A204.1 (cell line): ENCODE measurements around the gene PTPRD.

Source experiments
- FAIRE-seq: peaks from 2 replicates; lab custom pipeline; 2012; peaks lifted over from hg19 to GRCh38; lab: Jason Lieb, UNC

The PTPRD gene

DNA sequence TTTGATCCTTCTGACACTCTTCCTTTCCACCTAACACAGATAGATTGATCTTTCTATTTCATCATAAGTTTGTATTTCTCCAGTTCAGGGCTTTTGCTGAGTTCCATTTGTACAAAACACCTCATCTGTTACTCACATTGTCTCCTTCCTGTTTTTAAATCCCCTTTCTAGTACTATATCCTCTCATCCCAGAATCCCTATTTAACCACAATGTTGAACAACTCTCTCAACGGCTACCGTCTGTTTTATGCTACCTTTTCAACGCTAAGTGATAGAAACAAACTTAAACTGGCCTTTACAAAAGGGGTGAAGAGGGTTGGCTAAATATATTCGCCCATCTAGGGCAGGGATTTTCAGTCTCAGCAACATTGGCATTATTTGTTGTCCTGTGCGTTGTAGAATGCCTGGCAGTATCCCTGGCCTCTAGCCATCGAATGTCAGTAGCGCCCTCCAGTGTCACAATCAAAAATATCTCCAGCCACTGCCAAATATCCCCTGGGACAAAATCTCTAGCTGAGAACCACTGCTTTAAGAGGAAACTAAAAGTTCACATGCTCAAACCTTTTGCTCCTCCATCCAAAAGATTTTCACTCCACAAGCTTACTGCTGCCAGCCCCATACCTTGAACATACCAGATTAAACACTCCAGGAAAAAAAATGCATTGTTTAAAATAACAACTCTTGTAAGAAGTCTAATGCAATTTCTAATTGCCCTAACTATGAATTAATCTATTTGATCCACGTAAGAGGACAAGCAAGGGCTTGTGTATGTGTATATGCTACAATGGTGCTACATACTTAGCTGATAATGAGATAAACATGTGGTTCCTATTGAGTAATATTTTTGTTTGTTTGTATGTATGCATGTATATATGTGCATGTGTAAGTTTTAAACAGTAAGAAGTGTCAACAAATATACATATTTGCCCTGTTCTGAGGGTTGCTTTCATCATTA, 344.0 kb downstream of the PTPRD start:
- FAIRE-seq: no peak

DNA sequence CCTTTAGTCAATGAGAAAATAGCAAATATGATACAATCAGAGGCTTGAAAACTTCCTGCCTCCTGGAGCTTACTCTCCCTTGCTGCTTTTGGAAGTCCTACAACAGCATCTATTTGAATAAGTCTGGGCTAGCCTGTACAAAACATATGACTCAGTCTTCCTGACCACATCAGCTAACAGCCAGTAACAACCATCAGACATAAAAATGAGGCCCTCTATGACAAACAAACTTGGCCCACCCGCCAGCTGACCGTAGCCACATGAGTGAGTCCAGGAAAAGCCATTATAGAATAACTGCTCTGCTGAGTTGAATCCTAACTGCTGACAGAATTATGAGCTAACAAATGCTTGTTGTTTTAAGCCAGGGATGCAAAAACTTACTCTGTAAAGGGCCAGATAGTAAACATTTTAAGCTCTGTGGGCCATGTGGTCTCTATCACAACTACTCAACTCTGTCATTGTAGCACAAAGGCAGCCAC, 347.6 kb downstream of the PTPRD start:
- no peak for FAIRE-seq

DNA sequence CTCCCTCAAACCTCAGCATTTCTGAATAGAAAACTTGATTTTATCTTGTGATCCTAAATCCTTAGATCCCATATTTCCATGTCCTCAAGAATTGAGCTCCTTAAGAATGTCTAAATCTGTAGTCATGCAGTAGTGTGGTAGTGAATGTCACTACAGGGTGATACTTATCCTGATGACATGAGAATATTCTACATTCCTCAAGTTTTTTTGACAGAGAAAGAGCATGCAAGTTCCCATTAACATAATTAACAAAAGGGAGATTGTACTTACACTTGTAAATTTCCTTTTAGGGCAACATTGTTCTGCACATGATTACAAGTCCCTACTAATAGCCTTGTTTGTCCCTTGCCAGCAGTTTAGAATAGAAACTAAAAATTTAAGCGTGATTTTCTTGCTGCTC, 352.3 kb downstream of the PTPRD start:
- no peak for FAIRE-seq

DNA sequence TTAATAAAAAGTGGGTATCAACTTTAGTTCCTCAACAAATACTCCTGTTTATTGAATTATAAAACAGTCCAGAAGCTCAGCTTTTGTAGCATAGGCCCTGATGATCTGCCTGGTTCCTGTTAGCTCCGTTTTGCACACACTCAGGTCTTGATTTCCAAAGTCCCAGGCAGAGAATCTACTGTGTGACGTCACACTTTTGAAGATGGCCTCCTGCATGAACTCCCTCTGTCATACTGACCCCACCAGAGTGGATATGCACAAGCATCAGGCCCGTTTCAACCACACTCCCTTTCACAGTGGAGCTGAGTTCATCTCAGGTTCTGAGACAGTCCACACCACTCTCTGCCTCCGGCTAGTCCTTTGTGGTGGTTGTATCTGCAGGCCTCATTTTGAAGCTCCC, 353.1 kb downstream of the PTPRD start:
- FAIRE-seq: no peak

DNA sequence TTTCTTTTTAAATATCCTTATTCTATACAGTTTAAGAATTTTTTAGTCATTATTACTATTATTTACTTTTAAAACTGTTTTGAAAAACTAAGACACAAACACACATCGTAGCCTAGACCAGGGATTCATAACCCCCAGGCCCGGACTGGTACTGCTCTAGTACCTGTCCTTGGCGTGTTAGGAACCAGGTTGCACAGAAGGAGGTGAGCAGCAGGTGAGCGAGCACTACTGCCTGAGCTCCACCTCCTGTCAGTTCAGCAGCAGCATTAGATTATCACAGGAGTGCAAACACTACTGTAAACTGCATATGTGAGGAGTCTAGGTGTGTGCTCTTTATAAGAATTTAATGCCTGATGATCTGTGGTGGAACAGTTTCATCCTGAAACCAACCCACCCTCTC, 357.0 kb downstream of the PTPRD start:
- FAIRE-seq: no peak

DNA sequence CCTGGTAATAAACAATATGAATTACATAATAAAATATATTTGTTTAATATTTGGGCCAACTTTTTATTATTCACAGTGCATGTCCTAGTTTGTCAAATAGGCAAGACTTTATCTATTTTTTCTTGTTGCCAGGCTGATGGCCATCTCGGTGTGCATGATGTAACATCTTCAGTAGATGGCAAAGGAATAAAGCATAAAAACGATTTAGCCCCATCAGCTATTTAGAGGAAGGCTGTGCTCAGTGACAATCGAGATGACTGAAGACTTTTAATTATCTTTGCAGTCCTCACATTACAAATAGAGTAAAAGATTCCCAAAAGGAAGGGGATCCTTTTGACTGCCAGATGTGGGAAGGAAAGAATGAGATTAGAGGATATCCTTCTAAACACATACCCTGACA, 358.5 kb downstream of the PTPRD start:
- no peak for FAIRE-seq

DNA sequence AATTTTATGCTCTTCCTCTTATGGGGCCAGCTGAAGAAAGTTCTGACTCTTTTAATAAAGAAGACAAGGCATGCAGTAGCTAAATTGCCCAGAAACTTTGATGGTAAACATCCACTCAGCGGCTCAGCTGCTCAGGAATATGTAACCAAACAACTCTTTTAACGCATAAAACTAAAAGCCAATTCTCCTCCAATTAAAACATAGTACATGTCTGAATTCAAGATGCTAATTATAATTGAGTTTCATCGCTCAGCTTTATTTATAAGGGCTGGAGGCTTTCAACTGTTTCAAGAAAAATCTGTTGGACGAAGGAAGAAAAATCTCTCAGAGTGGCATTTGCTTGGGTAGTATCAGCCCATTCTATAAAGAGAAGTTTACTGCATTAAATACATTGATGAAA, 359.5 kb downstream of the PTPRD start:
- no peak for FAIRE-seq

DNA sequence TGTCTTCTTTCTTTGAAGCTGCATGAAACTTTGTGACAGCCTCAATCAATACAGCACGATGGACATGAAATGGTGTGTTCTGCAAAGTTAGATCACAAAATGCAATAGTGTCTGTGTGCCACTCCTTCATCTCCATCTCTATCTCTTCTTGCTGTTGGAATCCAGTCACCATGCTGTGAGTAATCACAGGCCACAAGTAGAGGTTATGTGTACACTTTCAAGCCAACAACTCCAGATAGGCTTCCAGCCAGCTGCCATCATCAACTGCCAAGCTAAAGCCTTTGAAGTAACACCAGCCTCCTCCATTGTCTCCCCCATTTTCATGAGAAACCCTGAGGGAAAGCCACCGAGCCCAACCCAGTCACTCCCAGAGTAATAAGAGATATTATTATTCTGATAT, 360.6 kb downstream of the PTPRD start:
- FAIRE-seq: no peak

DNA sequence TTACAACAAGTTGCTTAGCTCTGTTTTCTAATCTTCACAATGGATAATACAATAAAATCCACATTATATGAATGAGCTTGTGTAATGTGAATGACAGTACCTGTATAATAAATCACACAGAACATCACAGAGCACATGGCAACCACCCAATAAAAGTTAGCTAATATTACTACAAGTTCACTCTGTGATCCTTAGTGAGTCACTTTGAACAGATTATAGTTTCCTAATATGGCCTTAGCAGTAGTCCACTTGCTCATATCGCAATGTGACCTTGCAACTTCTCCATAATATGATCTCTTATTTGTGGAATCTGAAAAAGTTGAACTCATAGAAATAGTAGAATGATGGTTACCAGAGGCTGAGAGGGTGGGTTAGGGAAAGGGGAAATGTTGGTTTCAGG, 361.3 kb downstream of the PTPRD start:
- FAIRE-seq: no peak

DNA sequence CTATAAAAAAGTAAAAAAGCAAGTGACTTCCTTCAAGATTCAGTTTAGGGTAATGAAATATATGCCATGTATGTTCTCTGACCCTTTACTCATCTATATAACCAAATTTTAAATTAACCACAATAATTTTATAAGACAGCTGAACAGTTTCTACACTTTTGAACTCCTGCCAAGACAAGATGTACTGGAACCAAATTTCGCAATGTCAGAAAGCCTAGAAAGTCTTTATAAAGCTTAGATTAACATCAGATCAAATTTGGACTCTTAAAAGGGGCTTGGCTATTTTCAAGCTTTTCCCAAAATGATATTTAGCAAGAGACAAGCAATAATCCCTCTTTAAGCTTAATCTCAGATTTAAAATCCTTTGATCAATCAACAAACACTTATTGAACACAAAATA, 362.6 kb downstream of the PTPRD start:
- FAIRE-seq: no peak

DNA sequence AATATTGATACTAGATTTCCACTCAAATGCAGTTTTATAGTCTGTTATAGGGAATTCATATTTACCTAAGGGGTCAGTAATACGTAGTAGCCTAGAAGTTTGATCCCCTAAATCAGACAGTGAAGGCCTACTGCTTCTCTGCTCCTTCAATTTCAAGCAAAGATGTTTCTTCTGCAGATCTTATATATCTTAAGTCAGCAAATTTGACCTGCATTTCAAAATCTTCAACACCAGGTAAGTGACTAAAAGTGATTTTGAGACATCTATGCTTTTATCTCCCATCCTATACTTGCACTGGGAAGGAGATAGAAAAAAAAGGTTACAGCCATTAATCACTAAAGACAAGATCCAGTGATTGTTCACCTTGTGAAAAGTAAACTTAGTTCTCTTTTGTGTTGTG, 363.9 kb downstream of the PTPRD start:
- FAIRE-seq: no peak

DNA sequence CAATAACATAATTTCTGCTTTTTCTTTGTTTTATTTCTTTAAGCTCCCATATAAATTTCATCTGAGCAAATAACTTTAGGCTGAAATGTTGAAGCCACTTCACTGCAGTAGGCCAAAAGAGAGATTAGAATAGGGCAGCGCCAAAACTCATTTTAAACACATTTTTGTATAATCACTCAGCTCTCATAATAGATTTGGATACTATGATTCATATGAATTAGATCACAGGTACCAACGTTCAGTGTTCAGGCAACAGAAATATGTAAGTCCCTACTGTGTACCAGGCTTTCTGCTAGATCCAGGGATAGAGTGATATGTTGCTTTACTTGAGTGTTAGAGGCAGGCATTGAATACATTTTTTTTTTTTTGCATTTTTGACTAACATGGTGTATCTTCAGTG, 370.5 kb downstream of the PTPRD start:
- FAIRE-seq: no peak

DNA sequence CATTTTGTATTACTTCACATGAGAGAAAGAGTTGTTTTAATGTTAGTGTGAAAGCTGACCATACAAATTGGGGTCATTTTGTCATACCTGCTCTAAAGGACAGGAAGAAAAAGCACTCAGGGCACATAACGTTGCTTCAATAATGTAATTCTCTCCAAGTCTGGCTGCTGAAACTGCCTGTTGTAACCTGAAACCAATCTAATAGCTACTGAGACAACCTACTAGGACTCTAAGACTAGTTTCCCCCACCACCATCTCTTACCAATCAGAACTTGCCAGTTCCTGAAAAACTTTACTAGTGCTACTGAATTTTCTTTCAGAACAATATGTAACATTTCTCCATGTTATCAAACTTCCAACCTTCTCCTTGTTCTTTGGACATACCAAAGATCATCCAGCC, 374.7 kb downstream of the PTPRD start:
- no peak for FAIRE-seq

DNA sequence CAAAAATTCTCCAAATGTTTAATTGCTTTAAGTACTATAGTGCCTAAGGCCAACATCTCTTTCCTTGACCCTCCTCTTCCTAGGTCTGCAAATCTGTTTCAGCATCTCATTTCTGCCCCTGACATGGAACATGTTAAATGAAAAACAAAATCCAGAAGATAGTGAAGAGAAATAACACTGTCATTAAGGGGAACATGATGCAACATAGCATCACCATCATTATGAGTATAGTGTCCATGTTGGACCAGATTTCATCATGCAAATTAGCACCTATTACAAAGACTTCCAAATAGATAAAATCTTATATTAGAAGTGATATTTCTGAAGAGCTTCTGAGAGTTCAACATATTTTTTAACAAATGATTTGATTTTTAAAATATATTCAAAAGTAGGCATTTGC, 375.2 kb downstream of the PTPRD start:
- FAIRE-seq: no peak

DNA sequence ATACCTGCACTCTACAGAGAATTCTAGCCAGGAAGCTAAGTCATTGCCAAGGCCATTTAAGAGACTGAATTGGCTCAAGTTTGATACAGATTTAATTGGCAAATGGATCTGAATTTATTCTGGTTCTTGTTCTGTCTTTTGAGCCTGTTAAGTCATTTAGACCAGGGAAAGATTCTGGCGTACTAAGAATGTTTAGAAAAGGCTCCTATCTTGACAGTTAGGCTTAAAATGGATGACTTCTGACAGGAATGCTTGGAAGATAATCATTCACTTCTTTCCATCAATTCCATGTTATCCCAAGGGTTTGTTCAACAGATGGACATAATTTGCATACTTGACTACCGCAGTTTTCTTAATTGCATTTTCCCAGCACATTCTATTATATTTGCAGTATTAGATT, 376.6 kb downstream of the PTPRD start:
- FAIRE-seq: no peak

DNA sequence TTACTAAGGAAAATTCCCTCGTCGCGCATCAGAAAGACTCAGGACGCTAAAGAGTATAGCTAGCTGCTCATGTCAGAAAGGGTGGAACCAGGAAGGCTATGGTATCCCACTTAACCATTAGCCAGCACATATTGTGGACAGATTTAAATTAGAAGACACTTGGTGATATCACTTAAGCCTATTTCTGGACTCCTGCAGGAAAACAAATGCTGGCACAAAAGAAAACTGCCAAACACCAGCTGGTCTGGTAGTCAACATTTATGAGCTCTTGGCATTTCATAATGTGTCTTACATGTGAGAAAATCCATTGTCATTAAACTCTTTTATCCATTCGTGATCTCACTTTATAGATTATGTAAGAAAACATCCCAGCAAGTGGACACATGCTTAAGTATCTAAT, 377.4 kb downstream of the PTPRD start:
- FAIRE-seq: no peak

DNA sequence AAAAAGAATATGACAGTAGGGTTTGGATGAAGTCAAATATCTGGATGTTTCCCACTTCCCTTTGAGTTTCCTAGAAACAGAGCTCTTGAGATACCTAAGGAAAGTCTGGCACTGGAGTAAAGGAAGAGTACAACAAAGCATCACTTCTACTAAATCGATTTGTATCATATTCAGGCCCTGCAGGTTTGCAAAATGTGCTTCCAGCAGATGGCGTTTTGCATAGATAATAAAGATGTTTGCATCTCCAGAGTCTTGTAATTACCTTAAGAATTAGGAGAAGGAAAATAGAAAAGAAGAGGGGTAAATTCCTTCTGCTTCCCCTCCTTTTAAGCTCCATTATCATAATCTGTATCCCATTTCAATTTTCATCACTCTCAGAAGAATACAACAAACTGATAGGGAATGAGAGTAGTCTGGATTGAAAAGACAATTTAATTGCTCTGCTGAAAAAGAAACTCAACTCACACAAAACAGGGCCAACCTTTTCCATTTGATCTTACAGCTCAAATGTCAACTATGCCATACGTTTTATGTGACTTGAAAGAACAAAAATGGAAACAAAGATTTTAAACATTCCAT, 380.4 kb downstream of the PTPRD start:
- FAIRE-seq: no peak

DNA sequence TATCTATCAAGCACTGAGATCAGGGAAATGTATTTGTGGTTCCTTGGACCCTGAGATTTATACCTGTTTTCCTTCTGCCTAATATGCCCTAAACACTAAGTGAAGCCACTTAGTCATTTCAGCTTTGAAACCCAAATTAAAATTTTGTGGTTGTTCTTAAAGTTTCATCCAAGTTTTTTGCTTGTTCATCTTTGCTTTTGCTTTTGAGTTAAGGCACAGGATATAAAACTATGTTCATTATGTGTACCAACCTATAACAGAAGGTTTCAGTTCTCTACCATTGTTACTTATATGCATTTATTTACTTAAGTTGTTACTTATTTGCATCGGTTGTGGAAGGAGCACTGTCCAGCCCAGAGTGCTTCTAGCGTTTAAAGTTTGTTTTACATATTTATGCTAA, 382.3 kb downstream of the PTPRD start:
- FAIRE-seq: no peak

DNA sequence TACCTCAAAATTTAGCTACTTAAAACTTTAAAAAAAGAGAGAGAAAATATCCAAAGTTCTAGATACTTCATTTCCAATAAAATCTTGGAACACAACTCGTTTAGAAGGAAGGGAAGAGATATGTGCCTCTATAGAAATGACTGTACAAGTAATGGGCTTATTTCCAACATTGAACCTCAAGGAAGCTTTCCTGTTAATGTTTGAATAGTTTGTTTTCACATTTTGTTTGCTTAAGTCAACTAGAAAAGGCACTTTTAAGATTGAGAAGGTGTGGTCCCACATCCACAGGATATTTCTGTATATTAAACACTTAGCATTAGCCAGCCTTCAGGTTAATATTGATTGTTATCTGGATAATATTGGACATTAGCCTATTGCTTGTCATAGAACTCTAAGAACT, 384.7 kb downstream of the PTPRD start:
- FAIRE-seq: no peak

DNA sequence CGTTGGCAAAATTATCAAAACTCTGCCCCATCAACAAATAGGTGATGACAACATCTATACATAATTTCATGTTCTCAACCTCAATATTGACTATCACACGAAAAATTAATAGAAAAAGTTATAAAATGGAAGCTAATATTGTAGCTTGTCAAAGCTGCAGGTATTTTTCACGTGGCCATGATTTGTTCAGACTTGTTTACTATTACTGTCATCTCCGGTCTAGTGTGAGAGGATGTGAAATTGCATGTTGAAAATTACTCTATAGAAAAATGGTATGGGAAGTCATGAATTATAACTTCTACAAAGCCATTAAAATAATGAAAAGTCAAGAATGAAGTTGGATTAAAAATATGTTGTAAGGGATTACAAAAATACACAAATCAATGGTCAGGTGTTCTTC, 385.8 kb downstream of the PTPRD start:
- FAIRE-seq: no peak

DNA sequence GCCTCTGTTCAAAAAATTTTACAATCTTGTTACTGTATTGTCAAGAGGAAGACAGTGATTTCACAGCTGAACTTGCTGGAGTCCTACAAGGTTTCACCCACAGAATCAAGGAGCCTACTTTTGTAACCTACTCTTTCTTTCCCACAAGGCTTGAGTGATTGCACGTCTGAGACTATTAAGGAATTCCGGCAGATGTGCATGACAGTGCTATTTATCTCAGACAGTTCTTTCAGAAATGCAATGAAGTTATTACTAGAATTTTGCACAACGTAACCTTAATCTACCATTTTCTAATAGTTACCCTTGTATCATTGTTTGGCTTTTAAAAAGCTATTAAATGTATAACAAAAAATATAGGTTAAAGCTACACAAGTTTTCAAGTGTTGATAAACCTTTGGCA, 400.1 kb downstream of the PTPRD start:
- FAIRE-seq: no peak

DNA sequence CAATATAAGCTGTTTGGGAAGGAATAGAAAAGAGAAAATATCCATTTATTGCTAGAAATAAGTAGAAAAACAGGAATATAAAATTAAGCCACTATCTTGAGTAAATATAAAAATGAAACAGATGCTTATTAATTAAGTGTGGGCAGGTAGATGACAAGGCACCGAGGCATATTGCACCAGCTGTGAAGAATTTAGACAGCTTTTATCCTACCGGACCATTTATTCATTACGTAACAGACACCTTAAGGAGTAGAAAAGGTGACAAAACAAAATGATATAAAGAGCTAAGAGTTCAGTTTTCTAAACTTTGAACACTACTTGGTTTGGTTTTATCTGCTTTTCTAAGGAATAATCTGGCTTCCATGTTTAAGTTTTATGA, 404.1 kb downstream of the PTPRD start:
- FAIRE-seq: no peak

DNA sequence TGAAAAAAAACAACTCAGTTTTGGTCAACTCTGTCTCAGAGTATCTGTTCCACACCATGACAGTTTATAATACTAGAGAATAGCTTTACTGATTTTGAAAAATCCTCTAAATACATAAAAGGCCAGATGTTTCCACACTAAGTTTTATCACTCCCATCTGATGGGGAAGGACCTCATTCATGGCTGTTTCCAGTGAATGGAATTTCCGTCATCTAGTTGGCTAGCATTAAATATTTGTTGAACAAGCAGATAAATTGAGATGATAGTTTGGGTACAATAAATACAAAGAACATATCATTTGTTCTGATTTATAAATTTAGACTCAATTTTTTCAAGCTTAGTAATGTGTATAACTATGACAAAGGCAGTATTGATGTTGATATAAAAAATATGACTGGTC, 408.5 kb downstream of the PTPRD start:
- FAIRE-seq: no peak

DNA sequence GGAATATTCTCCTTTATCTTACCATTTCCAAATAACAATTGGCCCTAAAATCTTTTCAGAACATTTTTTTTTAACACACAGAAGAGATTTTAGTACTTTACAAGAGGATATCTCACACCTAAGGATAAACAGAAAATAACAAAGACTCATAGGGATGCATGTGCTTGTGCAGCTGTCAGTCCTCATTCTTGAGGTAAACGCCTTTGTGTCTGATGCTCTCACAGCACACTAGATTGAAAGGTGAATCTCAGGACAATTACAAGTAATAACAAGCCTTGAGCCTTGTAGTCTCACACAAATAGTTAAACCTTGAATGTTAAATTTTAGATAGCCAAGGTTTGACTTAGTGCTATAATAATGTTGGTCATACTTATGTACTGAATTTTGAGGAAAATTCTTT, 439.2 kb downstream of the PTPRD start:
- no peak for FAIRE-seq
